ENCODE results near the gene STEEP1.

DNA sequence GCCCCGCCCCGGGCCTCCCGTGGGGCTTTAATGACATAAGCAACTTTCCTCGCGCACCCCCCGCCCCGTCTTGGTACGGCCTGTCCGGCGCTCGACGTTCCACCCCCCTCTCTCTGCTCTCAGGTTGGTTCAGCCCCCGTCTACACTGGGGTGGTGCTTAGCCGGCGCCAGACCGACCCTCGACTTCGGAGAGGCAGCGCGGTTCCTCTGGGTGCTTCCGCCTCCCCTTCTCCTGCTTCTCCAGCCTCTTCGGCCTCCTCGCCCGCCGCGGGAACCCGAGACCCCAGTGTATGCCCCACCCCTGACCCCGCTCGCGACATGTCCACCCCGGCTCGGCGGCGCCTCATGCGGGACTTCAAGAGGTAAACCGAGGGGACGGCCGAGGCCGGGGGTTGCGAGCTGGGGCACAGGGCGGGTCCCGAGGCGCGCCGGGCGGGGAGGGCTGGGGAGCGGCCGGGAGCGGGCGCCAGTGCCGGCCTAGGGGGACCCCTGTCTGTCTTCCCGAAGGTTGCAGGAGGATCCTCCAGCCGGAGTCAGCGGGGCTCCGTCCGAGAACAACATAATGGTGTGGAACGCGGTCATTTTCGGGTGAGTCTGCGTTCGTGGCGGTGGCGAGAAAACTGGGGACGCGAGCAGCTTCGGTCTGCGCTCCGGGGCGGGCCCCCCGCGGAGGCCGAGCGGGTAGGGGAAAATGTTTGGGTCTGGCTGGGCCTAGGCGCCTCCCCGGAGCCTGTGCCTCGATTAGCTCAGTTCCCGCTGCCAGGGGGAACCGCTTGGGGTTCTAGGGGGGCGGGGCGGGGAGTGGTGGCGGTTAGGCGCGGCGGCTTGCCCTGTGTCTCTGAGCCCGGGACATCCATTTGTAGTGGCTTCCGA, 9.4 kb upstream of the STEEP1 start, which contains the start of gene UBE2A:
- no peak for TF ChIP-seq EZH2 (IDR thresholded peaks at IDR 0.05; ENCODE audit: insufficient read depth, low read length)
- TF ChIP-seq, protein P1, sequence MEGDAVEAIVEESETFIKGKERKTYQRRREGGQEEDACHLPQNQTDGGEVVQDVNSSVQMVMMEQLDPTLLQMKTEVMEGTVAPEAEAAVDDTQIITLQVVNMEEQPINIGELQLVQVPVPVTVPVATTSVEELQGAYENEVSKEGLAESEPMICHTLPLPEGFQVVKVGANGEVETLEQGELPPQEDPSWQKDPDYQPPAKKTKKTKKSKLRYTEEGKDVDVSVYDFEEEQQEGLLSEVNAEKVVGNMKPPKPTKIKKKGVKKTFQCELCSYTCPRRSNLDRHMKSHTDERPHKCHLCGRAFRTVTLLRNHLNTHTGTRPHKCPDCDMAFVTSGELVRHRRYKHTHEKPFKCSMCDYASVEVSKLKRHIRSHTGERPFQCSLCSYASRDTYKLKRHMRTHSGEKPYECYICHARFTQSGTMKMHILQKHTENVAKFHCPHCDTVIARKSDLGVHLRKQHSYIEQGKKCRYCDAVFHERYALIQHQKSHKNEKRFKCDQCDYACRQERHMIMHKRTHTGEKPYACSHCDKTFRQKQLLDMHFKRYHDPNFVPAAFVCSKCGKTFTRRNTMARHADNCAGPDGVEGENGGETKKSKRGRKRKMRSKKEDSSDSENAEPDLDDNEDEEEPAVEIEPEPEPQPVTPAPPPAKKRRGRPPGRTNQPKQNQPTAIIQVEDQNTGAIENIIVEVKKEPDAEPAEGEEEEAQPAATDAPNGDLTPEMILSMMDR (IDR thresholded peaks at IDR 0.05; ENCODE audit: insufficient read depth, low read depth, low read length), result no peak

All from astrocyte (in vitro differentiated cells and primary cell).